ENCODE results near the gene ATP23. TPM values are rescaled to one million over a fixed set of nuclear protein-coding genes. Genes with fewer than 3 reads are reported as not detected.

The ATP23 gene
- total and polyA plus RNA-seq, 2 donors (not counting 3 experiments of a cell fraction or from before 2014, with no cell fraction given): 5.9 to 9.0 TPM

DNA sequence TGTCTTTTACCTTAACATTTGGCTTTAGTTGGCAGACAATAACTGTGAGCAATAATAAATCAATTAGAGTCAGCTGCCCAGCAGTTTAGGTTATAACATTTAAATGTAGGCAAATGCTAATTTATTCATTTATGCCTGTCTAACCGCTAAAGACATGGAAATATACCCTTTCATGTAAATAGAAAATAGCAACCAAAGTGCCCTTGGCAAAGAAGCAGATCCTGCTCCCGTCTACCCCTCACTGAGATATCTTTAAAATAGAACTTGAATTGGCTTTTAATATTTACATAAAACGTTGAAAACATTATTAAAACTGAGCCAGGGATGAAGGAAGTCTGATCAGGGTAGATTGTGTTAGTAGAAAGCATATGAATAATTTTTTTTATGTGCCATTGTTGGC, 67.3 kb downstream of the ATP23 start:
- DNase-seq (ENCODE audit: low read depth, low spot score) (peak; percentile 9), FAIRE-seq (no peak)
- intact Hi-C loops (cut with micrococcal nuclease): no loop called here
- H3K9me3 ChIP-seq (replicated peaks; ENCODE audit: control insufficient read depth, insufficient read depth, low read length): no peaks in the 10 kb centered on the region
- CTCF ChIA-PET: no interaction called here
- BruUV-seq (replicated peaks): no TSS peak
- no peak overlapping the region for H2AFZ ChIP-seq (ENCODE audit: low read depth, low read length)
- H4K20me1 ChIP-seq (replicated peaks; ENCODE audit: control insufficient read depth, extremely low read depth, insufficient read depth, low read length): no peaks in the 10 kb centered on the region
- dilution Hi-C loops (cut with MboI; ENCODE audit: extremely low pct_ligation_motif_present, low sequenced_read_pairs): no loop called here
- H3K4me1 ChIP-seq (ENCODE audit: control insufficient read depth, extremely low read depth, insufficient read depth, low read length): no peaks in the 10 kb centered on the region
- POLR2A ChIA-PET: no interaction called here
- TF ChIP-seq GATA2 (IDR thresholded peaks at IDR 0.05; ENCODE audit: insufficient read depth, insufficient read length, low read depth, low read length) (no peak), EZH2 (IDR thresholded peaks at IDR 0.05; ENCODE audit: borderline replicate concordance, low read depth, low read length, severe bottlenecking) (no peak), MYC (IDR thresholded peaks at IDR 0.05; ENCODE audit: low read depth, low read length) (no peak)
- TF ChIP-seq, protein P1, sequence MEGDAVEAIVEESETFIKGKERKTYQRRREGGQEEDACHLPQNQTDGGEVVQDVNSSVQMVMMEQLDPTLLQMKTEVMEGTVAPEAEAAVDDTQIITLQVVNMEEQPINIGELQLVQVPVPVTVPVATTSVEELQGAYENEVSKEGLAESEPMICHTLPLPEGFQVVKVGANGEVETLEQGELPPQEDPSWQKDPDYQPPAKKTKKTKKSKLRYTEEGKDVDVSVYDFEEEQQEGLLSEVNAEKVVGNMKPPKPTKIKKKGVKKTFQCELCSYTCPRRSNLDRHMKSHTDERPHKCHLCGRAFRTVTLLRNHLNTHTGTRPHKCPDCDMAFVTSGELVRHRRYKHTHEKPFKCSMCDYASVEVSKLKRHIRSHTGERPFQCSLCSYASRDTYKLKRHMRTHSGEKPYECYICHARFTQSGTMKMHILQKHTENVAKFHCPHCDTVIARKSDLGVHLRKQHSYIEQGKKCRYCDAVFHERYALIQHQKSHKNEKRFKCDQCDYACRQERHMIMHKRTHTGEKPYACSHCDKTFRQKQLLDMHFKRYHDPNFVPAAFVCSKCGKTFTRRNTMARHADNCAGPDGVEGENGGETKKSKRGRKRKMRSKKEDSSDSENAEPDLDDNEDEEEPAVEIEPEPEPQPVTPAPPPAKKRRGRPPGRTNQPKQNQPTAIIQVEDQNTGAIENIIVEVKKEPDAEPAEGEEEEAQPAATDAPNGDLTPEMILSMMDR (IDR thresholded peaks at IDR 0.05; ENCODE audit: extremely low read depth in 1 of 2, insufficient read depth in 1 of 2, low read depth in 1 of 2, low read length in 2 of 2): no peak
- no peak overlapping the region for H3K4me2 ChIP-seq (ENCODE audit: insufficient read depth, low read length)
- H3K27me3 ChIP-seq (ENCODE audit: control insufficient read depth in 2 of 2, insufficient read depth in 2 of 2, low read length in 2 of 2): no peaks in the 10 kb centered on the region
- no peaks in the 10 kb centered on the region for H3K36me3 ChIP-seq (ENCODE audit: control insufficient read depth in 2 of 2, extremely low read depth in 1 of 2, insufficient read depth in 2 of 2, low read length in 2 of 2)
- H3K79me2 ChIP-seq (ENCODE audit: control insufficient read depth, insufficient read depth, low read length): no peaks in the 10 kb centered on the region
- H3K27ac ChIP-seq (ENCODE audit: insufficient read depth, low read depth, low read length): no peak overlapping the region
- H3K9me1 ChIP-seq (replicated peaks; ENCODE audit: control insufficient read depth, extremely low read depth, insufficient read depth, low read length): no peaks in the 10 kb centered on the region
- no peak overlapping the region for H3K4me3 ChIP-seq (replicated peaks in 1 of 3; ENCODE audit: insufficient read depth in 1 of 3, low read depth in 1 of 3, low read length in 3 of 3)
- no peak overlapping the region for H3K9ac ChIP-seq (replicated peaks; ENCODE audit: extremely low read depth, insufficient read depth, low read length)

Other genes starting within 250 kb of the ATP23 start
- gene OS9, start 247.4 kb upstream of the ATP23 start, total RNA-seq: 188 and 212 TPM in 2 replicates
- 374 and 561 TPM in 2 replicates for gene OS9, start 247.4 kb upstream of the ATP23 start, polyA plus RNA-seq
- 0.05 and 0.24 TPM in 2 replicates for gene AGAP2, start 202.8 kb upstream of the ATP23 start, total RNA-seq
- 0.04 and 0.05 TPM in 2 replicates for gene AGAP2, start 202.8 kb upstream of the ATP23 start, polyA plus RNA-seq
- 14.6 and 15.0 TPM in 2 replicates for gene TSPAN31, start 196.5 kb upstream of the ATP23 start, total RNA-seq
- 33.3 and 43.9 TPM in 2 replicates for gene TSPAN31, start 196.5 kb upstream of the ATP23 start, polyA plus RNA-seq
- gene CDK4, start 189.3 kb upstream of the ATP23 start, total RNA-seq: 156 and 171 TPM in 2 replicates
- gene CDK4, start 189.3 kb upstream of the ATP23 start, polyA plus RNA-seq: 300 and 332 TPM in 2 replicates
- gene MARCHF9, start 186.5 kb upstream of the ATP23 start, total RNA-seq: 3.0 and 4.6 TPM in 2 replicates
- gene MARCHF9, start 186.5 kb upstream of the ATP23 start, polyA plus RNA-seq: 4.8 and 5.8 TPM in 2 replicates
- gene CYP27B1, start 174.5 kb upstream of the ATP23 start, total RNA-seq: 2.4 and 2.7 TPM in 2 replicates
- gene CYP27B1, start 174.5 kb upstream of the ATP23 start, polyA plus RNA-seq: 0.62 TPM in 2 replicates
- gene METTL1, start 169.5 kb upstream of the ATP23 start, total RNA-seq: 24.3 and 24.8 TPM in 2 replicates
- 23.6 and 25.0 TPM in 2 replicates for gene METTL1, start 169.5 kb upstream of the ATP23 start, polyA plus RNA-seq
- 6.6 and 8.8 TPM in 2 replicates for gene EEF1AKMT3, start 169.0 kb upstream of the ATP23 start, total RNA-seq
- 7.3 and 7.9 TPM in 2 replicates for gene EEF1AKMT3, start 169.0 kb upstream of the ATP23 start, polyA plus RNA-seq
- gene TSFM, start 158.8 kb upstream of the ATP23 start, total RNA-seq: 39.3 and 41.8 TPM in 2 replicates
- gene TSFM, start 158.8 kb upstream of the ATP23 start, polyA plus RNA-seq: 13.2 and 16.5 TPM in 2 replicates
- 2.2 and 3.0 TPM in 2 replicates for gene AVIL, start 122.8 kb upstream of the ATP23 start, total RNA-seq
- 1.0 and 1.1 TPM in 2 replicates for gene AVIL, start 122.8 kb upstream of the ATP23 start, polyA plus RNA-seq
- gene CTDSP2, start 94.8 kb upstream of the ATP23 start, total RNA-seq: 128 and 142 TPM in 2 replicates
- 120 and 146 TPM in 2 replicates for gene CTDSP2, start 94.8 kb upstream of the ATP23 start, polyA plus RNA-seq

Measured in endothelial cell of umbilical vein (primary cell).